Measurements from ENCODE around the gene IQSEC1. TPM values are rescaled to one million over a fixed set of nuclear protein-coding genes. Genes with fewer than 3 reads are reported as not detected.
A peak's percentile ranks its signal among the peaks of the same experiment; 100 is the strongest.

Gene IQSEC1
- total and polyA plus RNA-seq, 2 donors = 9.4 to 21.9 TPM

GRCh38 chr3:13043656-13044055, 29.6 kb downstream of the IQSEC1 start:
- Histone ChIP-seq H3K4me3 (ENCODE audit: low read length in 2 of 2) (no peak overlapping the region), H3K36me3 (ENCODE audit: control insufficient read depth in 2 of 2, insufficient read depth in 2 of 2, low read length in 1 of 2) (no peaks in the 10 kb centered on the region), H3K27ac (ENCODE audit: low read depth in 1 of 2, low read length in 1 of 2) (peak overlapping the region; percentile 13 to 97), H3K27me3 (ENCODE audit: control insufficient read depth in 2 of 2, insufficient read depth in 1 of 2, low read length in 1 of 2) (no peaks in the 10 kb centered on the region), H3K9me3 (ENCODE audit: control insufficient read depth in 2 of 2, insufficient read depth in 1 of 2, low read length in 1 of 2) (peaks cover 0 to 7% of the 10 kb centered on the region in 2 donors), H3K4me1 (ENCODE audit: control insufficient read depth in 2 of 2, insufficient read depth in 2 of 2, low read length in 2 of 2) (peaks cover 71 to 100% of the 10 kb centered on the region in 2 donors)
- no peak for DNase-seq (ENCODE audit: low read depth in 6 of 9, low spot score in 9 of 9)
- WGBS = 94% methylated on average over 9 of the region's 9 CpGs

DNA sequence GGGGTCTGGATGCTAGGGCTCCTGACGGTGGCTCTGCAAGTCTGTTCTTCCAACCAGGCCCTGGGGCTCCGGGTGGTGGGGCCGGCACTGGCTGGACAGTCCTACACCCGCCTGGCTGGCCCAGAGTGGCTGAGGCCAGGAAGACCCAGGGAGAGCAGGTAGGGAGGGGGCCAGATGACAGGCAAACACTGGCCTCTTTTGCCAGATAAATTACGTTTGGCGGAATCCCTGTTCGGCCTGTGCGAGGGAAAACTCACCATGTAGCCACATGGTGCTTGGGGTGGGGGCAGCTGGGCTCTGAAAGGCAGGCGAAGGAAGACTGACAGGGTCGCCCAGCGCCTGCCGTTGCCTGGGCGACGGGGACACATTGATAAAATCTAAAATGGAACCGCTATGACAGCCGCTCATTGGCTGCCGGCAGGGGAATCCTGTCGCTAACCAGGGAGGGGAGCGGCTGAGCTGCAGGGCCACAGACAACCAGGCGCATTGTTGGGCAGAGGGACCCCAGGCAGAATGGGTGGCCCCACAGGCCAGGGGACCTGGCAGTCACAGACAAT, 30.4 kb downstream of the IQSEC1 start:
- DNase-seq (ENCODE audit: low read depth in 6 of 9, low spot score in 9 of 9) = peak in 5 of 9 donors; percentile 64 to 85 (median 71)
- Histone ChIP-seq H3K9me3 (ENCODE audit: control insufficient read depth in 2 of 2, insufficient read depth in 1 of 2, low read length in 1 of 2) (peaks cover 0 to 7% of the 10 kb centered on the region in 2 donors), H3K27me3 (ENCODE audit: control insufficient read depth in 2 of 2, insufficient read depth in 1 of 2, low read length in 1 of 2) (no peaks in the 10 kb centered on the region), H3K4me1 (ENCODE audit: control insufficient read depth in 2 of 2, insufficient read depth in 2 of 2, low read length in 2 of 2) (peaks cover 73 to 93% of the 10 kb centered on the region in 2 donors), H3K4me3 (ENCODE audit: low read length in 2 of 2) (no peak overlapping the region), H3K27ac (ENCODE audit: low read depth in 1 of 2, low read length in 1 of 2) (no peak overlapping the region), H3K36me3 (ENCODE audit: control insufficient read depth in 2 of 2, insufficient read depth in 2 of 2, low read length in 1 of 2) (no peaks in the 10 kb centered on the region)
- 49% methylated on average over 20 of the region's 20 CpGs for WGBS

GRCh38 chr3:13042127-13042701, 31.0 kb downstream of the IQSEC1 start:
- H3K4me1 ChIP-seq (ENCODE audit: control insufficient read depth in 2 of 2, insufficient read depth in 2 of 2, low read length in 2 of 2) = peaks cover 71 to 87% of the 10 kb centered on the region in 2 donors
- DNase-seq (ENCODE audit: low read depth in 6 of 9, low spot score in 9 of 9) = no peak
- H3K4me3 ChIP-seq (ENCODE audit: low read length in 2 of 2) = no peak overlapping the region
- no peaks in the 10 kb centered on the region for H3K27me3 ChIP-seq (ENCODE audit: control insufficient read depth in 2 of 2, insufficient read depth in 1 of 2, low read length in 1 of 2)
- 93% methylated on average over 25 of the region's 25 CpGs for WGBS
- H3K36me3 ChIP-seq (ENCODE audit: control insufficient read depth in 2 of 2, insufficient read depth in 2 of 2, low read length in 1 of 2) = no peaks in the 10 kb centered on the region
- no peak overlapping the region for H3K27ac ChIP-seq (ENCODE audit: low read depth in 1 of 2, low read length in 1 of 2)
- peaks cover 0 to 7% of the 10 kb centered on the region in 2 donors for H3K9me3 ChIP-seq (ENCODE audit: control insufficient read depth in 2 of 2, insufficient read depth in 1 of 2, low read length in 1 of 2)

- no peak overlapping the region for H3K4me3 ChIP-seq (ENCODE audit: low read length in 2 of 2)
- no peaks in the 10 kb centered on the region for H3K27me3 ChIP-seq (ENCODE audit: control insufficient read depth in 2 of 2, insufficient read depth in 1 of 2, low read length in 1 of 2)
- H3K36me3 ChIP-seq (ENCODE audit: control insufficient read depth in 2 of 2, insufficient read depth in 2 of 2, low read length in 1 of 2) = no peaks in the 10 kb centered on the region
- H3K27ac ChIP-seq (ENCODE audit: low read depth in 1 of 2, low read length in 1 of 2) = no peak overlapping the region
- peaks cover 0 to 7% of the 10 kb centered on the region in 2 donors for H3K9me3 ChIP-seq (ENCODE audit: control insufficient read depth in 2 of 2, insufficient read depth in 1 of 2, low read length in 1 of 2)
- no peak for DNase-seq (ENCODE audit: low read depth in 6 of 9, low spot score in 9 of 9)
- 66% methylated on average over 26 of the region's 26 CpGs for WGBS
- H3K4me1 ChIP-seq (ENCODE audit: control insufficient read depth in 2 of 2, insufficient read depth in 2 of 2, low read length in 2 of 2) = peaks cover 62 to 78% of the 10 kb centered on the region in 2 donors
Observed at GRCh38 chr3:13041113-13041776, 32.0 kb downstream of the IQSEC1 start.

- Histone ChIP-seq H3K27ac (ENCODE audit: low read depth in 1 of 2, low read length in 1 of 2) (peak overlapping the region in 1 of 2 donors; percentile 49), H3K36me3 (ENCODE audit: control insufficient read depth in 2 of 2, insufficient read depth in 2 of 2, low read length in 1 of 2) (no peaks in the 10 kb centered on the region), H3K9me3 (ENCODE audit: control insufficient read depth in 2 of 2, insufficient read depth in 1 of 2, low read length in 1 of 2) (peaks cover 0 to 5% of the 10 kb centered on the region in 2 donors), H3K27me3 (ENCODE audit: control insufficient read depth in 2 of 2, insufficient read depth in 1 of 2, low read length in 1 of 2) (no peaks in the 10 kb centered on the region), H3K4me3 (ENCODE audit: low read length in 2 of 2) (no peak overlapping the region), H3K4me1 (ENCODE audit: control insufficient read depth in 2 of 2, insufficient read depth in 2 of 2, low read length in 2 of 2) (peaks cover 55 to 70% of the 10 kb centered on the region in 2 donors)
- DNase-seq (ENCODE audit: low read depth in 6 of 9, low spot score in 9 of 9) = peak in 2 of 9 donors; percentile 48 to 65
- WGBS = 53% methylated on average over 12 of the region's 12 CpGs
Observed at GRCh38 chr3:13040361-13041074, 32.7 kb downstream of the IQSEC1 start.

DNA sequence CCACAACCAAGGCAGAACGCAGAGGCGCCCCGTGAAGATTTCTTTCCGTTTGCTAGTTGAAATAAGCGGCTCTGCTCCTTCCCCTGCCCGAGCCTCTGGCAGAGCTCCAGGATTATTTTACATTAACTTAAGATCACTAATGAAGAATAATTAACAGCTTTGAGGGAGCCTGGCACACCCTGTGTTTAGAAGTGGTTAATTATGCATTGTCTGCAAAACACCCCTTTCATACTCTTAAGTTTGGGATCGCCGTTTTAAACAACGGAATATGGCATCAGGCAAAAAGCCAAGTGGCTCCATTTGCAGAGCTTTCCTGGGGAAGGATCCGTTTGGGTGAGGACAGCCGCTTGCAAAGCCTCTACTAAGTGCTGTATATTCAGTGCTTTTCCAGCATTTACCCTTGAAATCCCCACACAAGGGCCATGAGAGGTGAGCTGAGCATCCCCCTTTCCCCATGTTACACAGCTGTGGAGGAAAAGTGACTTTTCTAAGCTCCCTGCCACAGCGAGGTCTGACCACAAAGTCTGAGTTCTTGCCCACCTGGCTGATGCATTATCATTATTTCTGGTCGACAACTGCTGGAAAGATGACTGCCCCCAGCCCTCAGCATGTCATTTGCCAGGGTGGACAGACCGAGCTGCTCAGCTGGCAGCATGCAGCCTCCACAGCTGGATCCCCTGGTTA, 33.9 kb downstream of the IQSEC1 start:
- Histone ChIP-seq H3K27ac (ENCODE audit: low read depth in 1 of 2, low read length in 1 of 2) (no peak overlapping the region), H3K36me3 (ENCODE audit: control insufficient read depth in 2 of 2, insufficient read depth in 2 of 2, low read length in 1 of 2) (no peaks in the 10 kb centered on the region), H3K4me1 (ENCODE audit: control insufficient read depth in 2 of 2, insufficient read depth in 2 of 2, low read length in 2 of 2) (peaks cover 43 to 64% of the 10 kb centered on the region in 2 donors), H3K4me3 (ENCODE audit: low read length in 2 of 2) (no peak overlapping the region), H3K9me3 (ENCODE audit: control insufficient read depth in 2 of 2, insufficient read depth in 1 of 2, low read length in 1 of 2) (no peaks in the 10 kb centered on the region), H3K27me3 (ENCODE audit: control insufficient read depth in 2 of 2, insufficient read depth in 1 of 2, low read length in 1 of 2) (no peaks in the 10 kb centered on the region)
- no peak for DNase-seq (ENCODE audit: low read depth in 6 of 9, low spot score in 9 of 9)
- WGBS = 36% methylated on average over 14 of the region's 14 CpGs

- Histone ChIP-seq H3K4me1 (ENCODE audit: control insufficient read depth in 2 of 2, insufficient read depth in 2 of 2, low read length in 2 of 2) (peaks cover 26 to 50% of the 10 kb centered on the region in 2 donors), H3K36me3 (ENCODE audit: control insufficient read depth in 2 of 2, insufficient read depth in 2 of 2, low read length in 1 of 2) (no peaks in the 10 kb centered on the region), H3K9me3 (ENCODE audit: control insufficient read depth in 2 of 2, insufficient read depth in 1 of 2, low read length in 1 of 2) (no peaks in the 10 kb centered on the region), H3K27ac (ENCODE audit: low read depth in 1 of 2, low read length in 1 of 2) (no peak overlapping the region), H3K27me3 (ENCODE audit: control insufficient read depth in 2 of 2, insufficient read depth in 1 of 2, low read length in 1 of 2) (no peaks in the 10 kb centered on the region), H3K4me3 (ENCODE audit: low read length in 2 of 2) (no peak overlapping the region)
- DNase-seq (ENCODE audit: low read depth in 6 of 9, low spot score in 9 of 9) = no peak
- 98% methylated on average over 8 of the region's 8 CpGs for WGBS
Observed at GRCh38 chr3:13037458-13038117, 35.6 kb downstream of the IQSEC1 start.

DNA sequence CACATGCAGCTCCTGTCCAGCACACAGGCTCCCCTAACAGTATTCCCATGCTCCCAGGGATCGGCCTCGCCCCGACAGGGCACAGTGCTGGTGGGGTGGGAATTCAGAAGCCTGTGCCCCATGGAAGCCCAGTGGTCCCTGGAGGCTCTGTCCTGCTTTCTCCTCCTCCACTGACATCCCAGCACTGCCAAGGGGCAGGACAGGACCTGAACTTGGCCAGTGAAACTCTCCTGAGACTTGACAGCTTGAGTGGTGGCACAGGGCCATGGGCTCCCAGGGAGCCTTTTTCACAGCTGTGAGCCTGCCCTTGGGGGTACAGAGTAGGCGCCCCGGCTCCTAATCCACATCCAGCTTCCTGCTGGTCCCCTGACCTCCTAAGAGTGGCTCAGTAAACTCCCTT, 38.4 kb downstream of the IQSEC1 start:
- 95% methylated on average over 5 of the region's 5 CpGs for WGBS

More for the DNA sequence above, 38.4 kb downstream of the IQSEC1 start:
- peaks cover 0 to 3% of the 10 kb centered on the region in 2 donors for H3K27me3 ChIP-seq (ENCODE audit: control insufficient read depth in 2 of 2, insufficient read depth in 1 of 2, low read length in 1 of 2)
- no peak overlapping the region for H3K4me3 ChIP-seq (ENCODE audit: low read length in 2 of 2)
- H3K27ac ChIP-seq (ENCODE audit: low read depth in 1 of 2, low read length in 1 of 2) = no peak overlapping the region
- H3K36me3 ChIP-seq (ENCODE audit: control insufficient read depth in 2 of 2, insufficient read depth in 2 of 2, low read length in 1 of 2) = no peaks in the 10 kb centered on the region
- no peak for DNase-seq (ENCODE audit: low read depth in 6 of 9, low spot score in 9 of 9)
- H3K9me3 ChIP-seq (ENCODE audit: control insufficient read depth in 2 of 2, insufficient read depth in 1 of 2, low read length in 1 of 2) = no peaks in the 10 kb centered on the region
- peaks cover 10 to 27% of the 10 kb centered on the region in 2 donors for H3K4me1 ChIP-seq (ENCODE audit: control insufficient read depth in 2 of 2, insufficient read depth in 2 of 2, low read length in 2 of 2)

Data from thymus (tissue), 11 donors.